Measurements from ENCODE around the gene NDUFAF8.

Gene NDUFAF8

GRCh38 chr17:81288715-81289114, 49.6 kb downstream of the NDUFAF8 start:
- Histone ChIP-seq H3K36me3 (ENCODE audit: control insufficient read depth, insufficient read depth, low read length) (peaks cover 39% of the 10 kb centered on the region), H3K27ac (ENCODE audit: low read depth, low read length, severe bottlenecking) (no peak overlapping the region), H3K4me3 (ENCODE audit: extremely low read depth, insufficient read depth, low read length, poor library complexity, severe bottlenecking) (no peak overlapping the region), H3K4me1 (ENCODE audit: control insufficient read depth, insufficient read depth, low read length, poor library complexity, severe bottlenecking) (peaks cover 17% of the 10 kb centered on the region), H3K9me3 (ENCODE audit: control insufficient read depth, low read length) (no peaks in the 10 kb centered on the region)
- WGBS, 2 experiments (ENCODE audit: insufficient coverage in 2 of 2) = 95 to 98% methylated on average over 7 to 8 of the region's 8 CpGs

GRCh38 chr17:81289627-81290026, 50.5 kb downstream of the NDUFAF8 start:
- Histone ChIP-seq H3K36me3 (ENCODE audit: control insufficient read depth, insufficient read depth, low read length) (peaks cover 37% of the 10 kb centered on the region), H3K4me3 (ENCODE audit: extremely low read depth, insufficient read depth, low read length, poor library complexity, severe bottlenecking) (no peak overlapping the region), H3K4me1 (ENCODE audit: control insufficient read depth, insufficient read depth, low read length, poor library complexity, severe bottlenecking) (peaks cover 17% of the 10 kb centered on the region), H3K9me3 (ENCODE audit: control insufficient read depth, low read length) (no peaks in the 10 kb centered on the region), H3K27ac (ENCODE audit: low read depth, low read length, severe bottlenecking) (no peak overlapping the region)
- WGBS, 2 experiments (ENCODE audit: insufficient coverage in 2 of 2) = 95 to 96% methylated on average over 16 to 21 of the region's 21 CpGs

GRCh38 chr17:81290230-81290629, 51.1 kb downstream of the NDUFAF8 start:
- Histone ChIP-seq H3K36me3 (ENCODE audit: control insufficient read depth, insufficient read depth, low read length) (peaks cover 33% of the 10 kb centered on the region), H3K4me1 (ENCODE audit: control insufficient read depth, insufficient read depth, low read length, poor library complexity, severe bottlenecking) (peaks cover 12% of the 10 kb centered on the region), H3K4me3 (ENCODE audit: extremely low read depth, insufficient read depth, low read length, poor library complexity, severe bottlenecking) (no peak overlapping the region), H3K27ac (ENCODE audit: low read depth, low read length, severe bottlenecking) (no peak overlapping the region), H3K9me3 (ENCODE audit: control insufficient read depth, low read length) (no peaks in the 10 kb centered on the region)
- WGBS, 2 experiments (ENCODE audit: insufficient coverage in 2 of 2) = 93 to 98% methylated on average over 4 of the region's 5 CpGs

Measured in mesodermal cell (in vitro differentiated cells).